OCI-M2 (cell line): ENCODE measurements around the gene PRDM4.
"Not testable (repeated sequence)": the region's sequence is repeated elsewhere in the genome, so short reads cannot be mapped to it uniquely, and the experiment has no call there.

Source experiments
- DNase-seq: peaks from one replicate; lab custom pipeline; 2025; ENCODE audit not compliant: unreplicated experiment; lab: John Stamatoyannopoulos, UW

The PRDM4 gene

GRCh38 chr12:107775093-107775721 is 14.3 kb upstream of the PRDM4 start:
- no peak for DNase-seq

GRCh38 chr12:107774349-107775029 is 13.6 kb upstream of the PRDM4 start, which contains the start of gene ASCL4:
TSS of gene ASCL4 (plus strand) at chr12:107774704. CDS start at chr12:107775219, 515 bp downstream.
- DNase-seq, result no peak

- DNase-seq, result no peak
Measured at GRCh38 chr12:107767466-107767865, 6.5 kb upstream of the PRDM4 start.

GRCh38 chr12:107765316-107765715 is 4.4 kb upstream of the PRDM4 start:
- DNase-seq, result no peak

- no peak for DNase-seq
Measured at GRCh38 chr12:107764626-107765025, 3.7 kb upstream of the PRDM4 start.

- no peak for DNase-seq
Measured at GRCh38 chr12:107762874-107763273, 1.9 kb upstream of the PRDM4 start.

- no peak for DNase-seq
Measured at GRCh38 chr12:107761502-107761904, 566 bp upstream of the PRDM4 start.

- DNase-seq, result no peak
Measured at GRCh38 chr12:107760207-107760808, 629 bp downstream of the PRDM4 start.

GRCh38 chr12:107759410-107759809 is 1.5 kb downstream of the PRDM4 start:
- DNase-seq, result no peak

- no peak for DNase-seq
Measured at GRCh38 chr12:107749083-107749482, 11.9 kb downstream of the PRDM4 start.

- no peak for DNase-seq
Measured at GRCh38 chr12:107748472-107748871, 12.5 kb downstream of the PRDM4 start.

GRCh38 chr12:107736914-107737313 is 24.0 kb downstream of the PRDM4 start:
- DNase-seq, result no peak

- no peak for DNase-seq
Measured at GRCh38 chr12:107735763-107736162, 25.2 kb downstream of the PRDM4 start.

GRCh38 chr12:107734139-107734538 is 26.8 kb downstream of the PRDM4 start:
- DNase-seq, result no peak

- no peak for DNase-seq
Measured at GRCh38 chr12:107732365-107732764, 28.6 kb downstream of the PRDM4 start.

- DNase-seq, result no peak
Measured at GRCh38 chr12:107731366-107731765, 29.6 kb downstream of the PRDM4 start.

- DNase-seq, result no peak
Measured at GRCh38 chr12:107730618-107731341, 30.2 kb downstream of the PRDM4 start.

- not testable (repeated sequence) for DNase-seq
Measured at GRCh38 chr12:107727742-107728141, 33.2 kb downstream of the PRDM4 start.

- DNase-seq, result not testable (repeated sequence)
Measured at GRCh38 chr12:107727327-107727726, 33.6 kb downstream of the PRDM4 start.

- no peak for DNase-seq
Measured at GRCh38 chr12:107718606-107719005, 42.3 kb downstream of the PRDM4 start.

GRCh38 chr12:107715780-107716179 is 45.2 kb downstream of the PRDM4 start:
- no peak for DNase-seq

GRCh38 chr12:107705522-107705921 is 55.4 kb downstream of the PRDM4 start:
- DNase-seq, result not testable (repeated sequence)
